Inferior parietal cortex (tissue), 1 donor: ENCODE measurements around the gene ANKIB1.

Source experiments
- DNase-seq: peaks from one replicate; pipeline ENCODE4 v3.0.0-alpha.2; 2016; ENCODE audit errors: extremely low spot score

Gene ANKIB1

DNA sequence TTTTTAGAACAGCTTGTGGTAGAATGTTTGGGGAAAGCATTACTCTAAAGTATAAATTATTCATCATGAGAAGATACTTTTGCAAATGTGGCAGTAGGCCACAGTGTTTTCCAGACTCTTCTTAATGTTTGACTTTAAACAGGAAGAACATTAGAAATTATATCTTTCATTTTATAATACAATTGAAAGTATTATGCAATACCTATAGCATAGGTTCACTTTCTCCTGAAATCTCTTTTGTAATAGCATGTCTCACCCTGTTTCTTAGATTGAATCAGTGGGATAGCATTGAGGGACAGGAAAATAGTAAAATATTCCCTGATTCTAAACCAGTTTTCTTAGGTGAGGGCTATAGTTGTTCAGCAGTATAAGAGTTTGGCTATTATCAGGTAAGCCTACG is 23.1 kb downstream of the ANKIB1 start:
- no peak for DNase-seq

DNA sequence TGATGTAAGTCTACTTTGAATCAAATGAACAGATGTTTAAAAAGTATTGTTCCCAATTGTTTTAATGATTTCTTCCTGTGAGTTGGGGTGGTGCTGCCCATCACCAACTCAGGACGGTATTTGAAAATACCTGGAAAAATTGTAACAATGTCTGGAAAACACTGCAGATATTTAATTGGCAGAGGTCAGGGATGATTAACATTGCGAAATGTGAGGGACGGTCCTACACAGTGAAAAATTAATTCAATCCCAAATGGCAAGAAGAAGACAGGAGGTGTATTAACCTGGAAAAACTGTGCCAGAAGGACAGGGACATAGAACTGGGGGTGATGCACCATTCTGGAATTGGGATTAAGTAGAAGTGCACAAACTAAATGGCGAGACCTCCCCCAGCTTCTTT is 29.6 kb downstream of the ANKIB1 start:
- DNase-seq = no peak

DNA sequence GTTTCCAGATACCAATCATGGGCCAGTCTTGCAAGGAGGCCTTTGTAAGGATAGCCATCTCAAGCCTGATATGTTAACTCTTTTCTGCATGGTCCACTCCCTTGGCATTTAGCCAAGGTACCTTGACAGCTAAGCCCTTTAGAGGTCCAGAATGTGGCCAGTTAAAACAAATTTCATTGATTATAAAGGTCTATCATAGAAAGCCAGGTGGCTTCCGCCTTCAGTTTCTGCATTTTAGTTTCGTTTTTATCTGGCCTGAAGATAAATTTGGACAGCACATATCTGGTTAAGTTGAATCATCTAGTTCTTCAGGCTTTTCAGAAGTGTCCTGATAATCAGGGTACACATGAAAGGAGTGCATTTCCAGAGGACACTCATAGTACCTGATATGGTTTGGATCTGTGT is 30.7 kb downstream of the ANKIB1 start:
- no peak for DNase-seq

DNA sequence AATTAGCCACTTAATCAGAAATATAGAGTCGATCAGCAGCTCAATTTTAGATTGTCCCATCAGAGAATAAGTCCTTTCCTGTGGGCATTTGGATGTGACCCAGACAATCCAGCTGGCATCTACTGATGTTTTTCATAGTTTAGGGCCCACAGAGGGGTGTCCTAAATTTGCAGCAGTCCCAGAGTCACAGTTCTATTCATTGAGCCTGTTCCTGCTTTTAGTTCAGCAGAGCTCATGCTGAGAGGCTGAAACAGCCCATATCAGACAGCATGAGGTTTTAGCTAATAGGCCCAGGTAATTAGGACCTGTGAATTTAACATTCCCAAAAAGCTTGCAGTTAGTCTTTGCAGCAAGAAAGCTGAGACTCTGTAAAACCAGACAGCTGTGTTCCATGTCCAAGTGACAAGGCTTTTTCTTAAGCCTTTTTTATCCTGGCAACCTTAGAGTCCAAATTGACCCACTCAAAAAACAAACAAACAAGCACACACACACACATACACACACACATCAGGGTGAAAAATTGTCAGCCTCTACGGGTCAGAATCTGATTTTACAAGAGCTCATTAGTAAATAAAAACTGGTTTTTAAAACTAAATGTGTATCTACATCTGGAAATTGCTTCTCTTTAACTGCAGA is 33.7 kb downstream of the ANKIB1 start:
- no peak for DNase-seq

DNA sequence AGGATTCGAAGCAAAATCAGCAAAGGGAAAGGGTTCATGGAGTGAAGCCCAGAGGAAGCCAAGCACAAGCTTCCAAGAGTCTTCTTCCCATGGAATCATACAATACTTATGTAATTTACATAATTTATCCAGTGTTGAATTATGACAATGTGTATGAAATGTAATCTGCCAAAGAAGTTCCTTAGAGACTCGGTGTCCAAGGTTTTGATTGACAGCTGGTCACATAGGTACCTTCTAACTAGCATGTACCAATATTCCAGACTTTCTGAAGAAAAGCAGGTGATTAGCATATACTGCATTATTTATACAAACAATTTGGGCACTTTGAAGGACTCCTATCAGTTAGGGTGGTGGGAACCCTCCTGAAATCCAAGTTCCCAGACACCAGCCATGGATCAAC is 35.3 kb downstream of the ANKIB1 start:
- no peak for DNase-seq

DNA sequence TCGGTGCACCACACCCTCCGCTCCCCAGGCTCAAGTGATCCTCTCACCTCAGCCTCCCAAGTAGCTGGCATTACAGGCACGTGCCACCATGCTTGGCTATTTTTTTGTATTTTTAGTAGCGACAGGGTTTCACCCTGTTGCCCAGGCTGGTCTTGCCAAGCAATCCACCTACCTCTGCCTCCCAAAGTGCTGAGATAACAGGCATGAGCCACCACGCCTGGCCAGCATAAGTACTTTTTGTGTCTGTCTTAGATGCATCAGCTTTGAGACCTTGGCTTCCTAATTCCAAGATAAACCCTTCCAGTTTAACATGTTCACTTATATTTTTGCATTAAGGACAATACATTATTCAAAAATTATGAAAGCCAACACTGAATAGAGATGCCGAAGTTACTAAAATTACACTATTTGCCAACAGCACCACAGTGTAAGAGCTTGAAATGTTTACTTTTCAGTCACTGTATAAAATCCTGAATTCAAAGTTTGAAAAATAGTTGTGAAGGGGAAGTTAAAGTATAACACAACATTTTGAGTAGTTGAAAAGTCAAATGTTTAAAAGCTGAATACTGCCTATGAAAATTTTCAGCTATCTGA is 36.5 kb downstream of the ANKIB1 start:
- DNase-seq = no peak

DNA sequence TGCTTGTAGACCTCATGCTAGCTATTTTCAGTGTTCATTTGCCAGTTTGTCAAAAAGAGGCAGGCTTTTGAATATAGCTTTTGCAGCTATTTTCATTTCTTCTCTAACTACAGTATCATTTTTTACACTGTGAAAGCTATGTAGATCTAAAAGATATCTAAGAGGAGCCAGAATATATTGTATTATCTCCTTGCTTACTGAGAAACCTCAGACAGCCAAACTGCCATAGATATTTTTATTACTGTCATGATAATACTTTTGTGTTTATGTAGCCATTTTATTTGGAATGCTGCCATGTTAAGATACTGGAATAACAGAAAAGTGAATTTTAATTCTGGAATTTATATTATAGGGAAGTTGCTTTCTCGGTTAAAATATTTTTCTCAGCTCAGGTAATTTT is 37.2 kb downstream of the ANKIB1 start:
- no peak for DNase-seq

DNA sequence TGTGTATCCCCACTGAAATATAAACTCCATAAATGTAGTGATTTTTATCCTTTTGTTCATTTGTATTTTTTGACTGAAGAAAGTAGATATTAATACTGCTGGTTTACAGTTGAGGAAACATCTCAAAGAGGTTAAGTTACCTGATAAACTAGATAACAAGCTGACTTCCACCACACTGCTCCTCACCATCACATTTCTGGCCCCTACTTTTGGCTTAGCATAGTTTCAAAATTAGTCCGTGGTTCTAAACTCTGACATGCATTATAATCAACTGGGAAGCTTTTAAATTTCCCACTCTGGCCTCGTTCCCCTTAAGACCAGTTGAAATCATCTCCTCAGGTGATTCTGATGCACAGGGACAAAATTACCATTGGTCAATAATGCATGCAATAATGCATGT is 43.5 kb downstream of the ANKIB1 start:
- DNase-seq = no peak

DNA sequence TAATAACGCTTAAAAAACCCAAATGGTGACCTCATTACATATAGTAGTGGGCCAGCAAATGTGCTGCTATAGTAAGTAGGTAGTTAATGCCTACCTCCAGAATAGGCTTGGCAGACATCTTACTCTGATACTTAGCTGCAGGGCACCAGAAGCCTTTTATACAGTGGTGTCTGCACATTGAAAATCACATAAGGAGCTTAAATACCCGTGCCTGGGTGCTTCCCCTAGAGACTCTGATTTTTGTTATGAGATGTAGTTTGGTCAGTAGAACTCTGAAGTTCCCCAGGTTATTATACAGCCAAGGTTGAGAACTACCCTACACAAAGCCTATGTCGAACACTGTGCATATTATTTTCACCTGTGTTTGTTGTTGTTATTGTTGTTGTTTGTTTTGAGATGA is 47.2 kb downstream of the ANKIB1 start:
- no peak for DNase-seq

DNA sequence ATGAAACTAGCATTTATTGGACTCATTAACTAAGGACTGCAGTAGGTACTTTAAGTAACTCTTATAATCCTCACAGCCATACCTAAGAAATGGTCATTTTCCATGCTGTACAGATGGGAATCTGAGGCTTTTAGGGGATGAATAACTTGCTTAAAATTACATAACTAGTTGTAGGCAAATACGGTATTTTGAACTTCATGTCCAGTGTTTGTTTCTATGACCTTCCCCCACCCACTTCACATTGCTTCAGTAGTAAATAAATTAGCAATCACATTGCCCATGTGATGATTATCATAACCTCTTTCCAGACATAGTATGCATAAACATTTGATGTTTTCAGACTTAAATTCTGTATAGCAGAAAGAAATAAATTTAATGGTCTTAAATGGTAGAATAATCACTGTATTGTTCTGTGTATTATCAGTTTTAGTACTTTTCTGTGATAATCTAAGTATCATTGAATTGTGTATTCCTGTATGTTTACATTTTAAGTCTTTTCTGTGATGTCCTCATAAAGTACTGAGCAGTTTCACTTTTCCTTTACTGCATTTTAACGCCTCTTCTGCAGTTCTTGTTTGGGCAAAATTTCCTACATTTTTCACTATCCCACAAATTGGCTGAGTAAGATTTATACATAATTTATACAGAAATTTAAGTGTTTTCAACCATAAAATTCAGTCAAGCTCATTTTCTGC is 48.3 kb downstream of the ANKIB1 start:
- no peak for DNase-seq

DNA sequence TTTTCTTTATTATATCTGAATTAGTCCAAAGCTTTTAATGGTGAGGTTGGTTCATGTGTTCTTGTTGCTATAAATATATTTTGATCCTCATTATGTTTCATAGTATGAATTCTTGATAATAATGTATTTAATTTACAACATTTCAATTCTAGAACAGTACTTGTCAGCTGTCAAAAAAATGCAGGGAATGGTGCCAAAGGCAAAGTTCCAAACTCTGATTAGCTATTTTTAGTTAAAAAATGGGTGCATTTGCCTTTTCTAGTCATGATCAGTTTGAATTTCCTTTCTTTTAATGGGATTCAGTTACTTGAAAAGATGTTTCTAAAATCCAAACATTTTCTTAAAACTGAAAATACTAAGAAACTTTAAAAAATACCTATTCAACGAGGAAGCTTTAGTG is 49.6 kb downstream of the ANKIB1 start:
- no peak for DNase-seq

DNA sequence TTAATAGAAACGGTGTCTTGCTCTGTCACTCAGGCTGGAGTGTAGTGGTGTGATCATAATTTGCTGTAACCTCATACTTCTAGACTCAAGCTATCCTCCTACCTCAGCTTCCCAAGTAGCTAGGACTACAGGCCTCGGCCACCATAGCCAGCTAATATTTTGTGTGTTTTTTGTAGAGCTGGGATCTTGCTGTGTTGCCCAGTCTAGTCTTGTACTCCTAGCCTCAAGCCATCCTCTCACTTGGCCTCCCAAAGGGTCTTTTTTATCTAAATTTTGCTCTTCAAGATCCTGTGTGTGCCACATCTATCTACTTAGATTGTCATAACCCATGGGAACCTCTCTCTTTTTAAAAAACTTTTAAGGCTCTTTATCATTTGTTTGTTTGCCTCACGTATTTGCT is 50.5 kb downstream of the ANKIB1 start:
- DNase-seq = no peak

DNA sequence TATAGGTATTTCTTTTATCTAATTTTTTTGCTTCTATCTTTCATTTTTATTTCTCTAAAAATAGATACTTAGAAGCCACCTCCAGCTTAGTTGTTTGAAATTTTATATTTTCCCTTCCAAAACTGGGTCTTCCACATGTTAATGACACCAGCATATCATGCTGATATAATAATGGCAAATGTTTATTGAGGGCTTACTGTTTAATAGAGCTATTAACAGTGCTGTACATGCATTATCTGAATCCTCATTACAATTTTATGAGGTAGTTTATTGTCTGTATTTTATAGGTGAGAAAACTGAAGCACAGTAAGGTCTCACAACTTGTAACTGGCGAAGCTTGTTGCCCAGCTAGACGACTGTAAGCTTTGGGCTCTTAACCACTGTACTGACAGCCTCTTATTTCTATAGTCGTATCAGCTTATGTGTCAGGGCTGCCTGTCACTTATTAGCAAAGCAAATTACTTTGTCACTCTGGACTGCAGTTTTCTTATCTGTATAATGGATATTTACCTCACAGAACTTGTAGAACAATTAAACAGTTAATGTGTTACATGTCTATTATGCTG is 51.2 kb downstream of the ANKIB1 start:
- DNase-seq = no peak

DNA sequence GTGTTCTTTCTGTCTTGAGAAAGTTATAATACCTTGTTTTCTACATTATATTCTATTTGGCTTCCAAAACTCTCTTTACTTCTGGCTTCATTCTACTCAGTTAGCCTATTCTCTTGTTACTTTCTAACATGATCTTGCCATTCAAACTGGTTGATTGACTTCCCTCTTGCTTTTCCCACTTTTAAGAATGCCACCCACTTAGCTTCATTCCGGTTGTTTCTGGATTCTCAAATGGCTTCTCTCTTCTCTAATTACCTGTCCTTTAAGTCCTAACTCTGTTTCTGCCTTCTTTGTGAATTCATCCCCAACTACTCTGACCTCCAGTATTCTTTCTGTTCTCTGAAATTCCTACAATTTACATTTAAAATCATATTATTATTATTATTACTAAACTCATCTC is 52.0 kb downstream of the ANKIB1 start:
- DNase-seq = no peak

DNA sequence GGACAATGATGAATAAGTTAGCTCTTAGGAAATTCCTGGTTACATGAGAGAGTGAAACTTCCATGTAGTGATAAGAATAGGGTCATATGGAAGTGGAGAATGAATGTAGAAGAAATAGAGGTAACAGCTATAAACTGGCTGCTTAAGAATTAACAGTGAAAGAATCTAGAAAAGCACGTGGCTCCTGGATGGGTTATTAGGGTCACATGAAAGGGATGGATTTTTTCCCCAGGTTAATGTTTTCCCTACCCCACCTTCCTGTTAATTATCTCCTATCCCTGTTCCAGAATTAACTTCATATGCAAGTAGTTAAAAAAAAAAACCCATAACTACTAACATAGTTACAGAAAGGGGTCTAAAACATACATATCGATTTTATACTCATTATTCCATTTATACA is 58.0 kb downstream of the ANKIB1 start:
- DNase-seq = no peak

DNA sequence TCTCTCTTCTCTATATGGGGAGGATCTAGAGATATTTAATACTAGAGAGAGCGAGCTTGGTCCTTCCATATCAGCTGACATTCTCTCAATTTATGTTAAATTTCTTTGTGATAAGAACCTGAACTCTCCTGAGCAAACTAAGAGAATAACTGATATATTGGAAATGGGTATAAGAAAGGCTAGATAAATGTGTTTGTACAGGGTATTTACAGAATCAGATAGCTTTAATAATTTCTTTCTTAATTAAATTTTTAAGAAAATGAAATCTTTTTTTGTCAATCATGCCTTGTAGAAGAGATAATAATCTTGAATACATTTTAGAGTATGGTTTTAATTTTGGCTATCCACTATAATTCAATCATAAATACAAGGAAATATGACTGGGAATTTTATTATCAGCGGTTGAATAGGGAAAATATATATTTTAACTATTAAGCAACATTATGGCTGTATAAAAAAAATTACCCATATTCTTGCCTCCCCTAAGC is 58.7 kb downstream of the ANKIB1 start:
- DNase-seq = no peak

DNA sequence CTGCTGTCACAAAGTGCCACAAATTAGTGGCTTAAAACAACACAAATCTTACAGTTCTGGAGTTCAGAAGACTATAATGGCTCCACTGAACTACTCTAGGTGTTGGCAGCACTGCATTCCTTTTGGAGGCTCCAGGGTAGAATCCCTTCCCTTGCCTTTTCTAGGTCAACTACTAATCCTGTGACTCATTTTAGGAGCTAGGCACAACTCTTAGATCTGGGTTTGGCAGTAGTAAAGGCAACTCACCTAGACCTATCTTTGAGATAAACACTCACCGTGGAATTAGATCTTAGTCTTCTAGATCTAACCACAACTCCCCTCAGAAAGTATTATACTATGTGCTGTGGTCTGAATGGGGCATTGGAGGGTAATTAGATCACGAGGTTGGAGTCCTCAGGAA is 60.4 kb downstream of the ANKIB1 start:
- no peak for DNase-seq

DNA sequence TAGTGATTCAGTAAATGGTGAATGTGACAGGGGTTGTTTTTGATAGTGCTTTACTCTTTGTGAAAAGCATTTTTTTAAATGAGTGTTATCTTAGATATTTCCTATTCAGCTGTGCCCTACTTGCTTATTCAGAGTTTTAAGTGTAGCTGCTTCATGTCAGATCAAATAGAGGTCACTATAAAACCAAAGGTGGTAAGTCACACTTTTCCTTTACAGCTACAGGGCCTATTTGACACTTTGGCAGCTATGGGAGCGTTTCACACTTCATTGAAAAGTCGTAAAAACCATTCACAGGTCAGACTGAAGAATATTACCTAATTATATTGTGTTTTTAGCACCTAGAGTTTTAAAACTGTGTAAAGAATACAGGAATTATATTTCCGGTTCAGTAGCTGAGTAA is 67.3 kb downstream of the ANKIB1 start:
- DNase-seq = no peak

DNA sequence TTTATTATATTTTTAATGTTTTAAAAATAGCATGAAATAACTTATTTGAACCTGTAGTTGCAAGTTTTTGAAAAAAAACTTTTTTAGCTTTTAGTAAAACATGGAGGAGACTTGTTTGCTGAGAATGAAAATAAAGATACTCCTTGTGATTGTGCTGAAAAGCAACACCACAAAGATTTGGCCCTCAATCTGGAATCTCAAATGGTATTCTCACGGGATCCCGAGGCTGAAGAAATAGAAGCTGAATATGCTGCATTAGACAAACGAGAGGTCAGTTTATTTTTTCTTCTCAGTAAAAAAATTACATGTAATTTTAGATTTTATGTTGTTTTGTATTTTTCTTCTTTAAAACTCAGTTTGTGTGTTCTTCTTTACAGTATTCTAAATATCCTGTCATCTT is 73.5 kb downstream of the ANKIB1 start:
- no peak for DNase-seq

DNA sequence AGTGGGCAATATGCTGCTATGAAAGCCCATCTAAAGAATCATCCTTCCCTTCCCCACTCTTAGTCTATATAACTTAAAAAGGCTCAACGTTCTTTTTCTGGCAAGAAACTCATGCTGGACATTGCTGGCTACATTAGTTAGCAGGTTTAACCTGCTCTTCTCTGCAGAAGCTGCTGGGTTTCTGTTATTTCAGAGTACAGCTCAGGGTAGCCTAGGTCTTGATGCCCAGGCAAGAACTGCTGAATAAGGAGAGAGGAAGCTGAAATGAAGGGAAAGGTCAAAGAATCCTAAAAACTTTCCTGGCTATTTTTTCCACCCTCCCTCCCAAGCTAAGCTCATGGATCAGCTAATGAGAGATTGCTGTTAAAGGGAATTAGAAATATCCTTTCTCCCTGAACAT is 79.4 kb downstream of the ANKIB1 start:
- DNase-seq = no peak

DNA sequence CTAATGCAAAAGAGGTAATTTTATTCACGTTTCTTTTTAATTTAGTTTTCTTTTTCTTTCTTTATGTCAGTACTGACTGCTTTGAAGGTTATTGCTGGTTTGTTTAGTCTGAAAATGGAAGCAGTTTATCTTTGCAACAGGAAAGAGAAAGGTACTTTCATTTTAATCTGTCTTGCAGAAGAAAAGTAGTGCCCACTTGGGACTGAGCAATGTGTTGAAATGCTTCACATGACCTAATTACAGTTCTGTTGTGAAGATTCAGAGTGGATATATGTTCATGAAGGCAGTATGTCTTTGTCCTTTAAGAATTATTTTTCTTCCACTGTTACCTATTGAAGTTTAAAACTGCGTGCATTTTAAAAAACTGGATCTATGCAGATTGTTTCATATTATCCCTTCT is 80.1 kb downstream of the ANKIB1 start:
- DNase-seq = no peak

DNA sequence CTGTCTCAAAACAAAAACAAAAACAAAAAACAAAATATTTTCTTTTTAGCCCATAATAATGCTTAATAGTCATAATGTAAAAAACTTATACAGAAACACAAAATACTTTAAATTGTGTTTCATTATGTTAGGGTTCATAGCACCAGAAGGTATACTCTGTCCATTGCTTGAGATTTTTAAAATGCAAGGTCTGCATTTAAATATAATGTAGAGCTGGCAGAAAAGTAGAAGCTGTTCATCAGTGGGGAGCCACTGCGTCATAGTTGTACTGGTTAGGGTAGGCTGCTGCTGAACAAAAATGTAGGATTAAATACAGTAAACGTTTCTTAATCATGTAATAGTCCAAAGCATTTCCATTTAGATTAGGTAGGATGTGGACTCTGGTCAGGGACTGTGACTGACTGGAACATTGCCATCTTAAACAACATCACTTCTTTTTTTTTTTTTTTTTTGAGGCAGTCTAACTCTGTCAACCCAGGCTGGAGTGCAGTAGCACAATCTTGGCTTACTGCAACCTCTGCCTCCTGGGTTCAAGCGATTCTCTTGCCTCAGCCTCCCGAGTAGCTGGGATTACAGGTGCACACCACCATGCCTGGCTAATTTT is 85.2 kb downstream of the ANKIB1 start:
- no peak for DNase-seq

DNA sequence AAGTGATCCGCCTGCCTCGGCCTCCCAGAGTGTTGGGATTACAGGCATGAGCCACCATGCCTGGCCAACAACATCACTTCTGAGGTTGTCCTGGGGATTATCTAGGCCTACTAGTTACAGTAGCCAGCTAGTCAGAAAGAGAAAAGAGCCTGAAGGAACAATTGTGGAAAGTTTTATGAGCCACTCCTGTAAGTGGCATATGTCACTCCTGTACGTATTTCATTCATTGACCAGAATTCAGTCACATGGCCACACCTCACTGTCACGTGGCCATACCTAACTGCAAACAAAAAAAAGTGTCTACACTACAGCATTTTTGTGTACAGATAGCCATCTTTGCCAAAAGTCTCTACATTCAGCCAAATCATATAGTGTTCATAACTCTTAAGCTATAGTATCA is 85.7 kb downstream of the ANKIB1 start:
- no peak for DNase-seq
